ENCODE data around the gene FBXO31.

Gene FBXO31

GRCh38 chr16:87330646-87331045, 52.9 kb downstream of the FBXO31 start:
- FAIRE-seq: no peak
- no peak for DNase-seq (ENCODE audit: insufficient read length, low spot score)

- DNase-seq (ENCODE audit: insufficient read length, low spot score) (no peak), FAIRE-seq (no peak)
Measured at GRCh38 chr16:87330257-87330624, 53.3 kb downstream of the FBXO31 start.

- DNase-seq (ENCODE audit: insufficient read length, low spot score): no peak
- FAIRE-seq: no peak
Measured at GRCh38 chr16:87329436-87330256, 53.9 kb downstream of the FBXO31 start.

GRCh38 chr16:87328846-87329245, 54.7 kb downstream of the FBXO31 start:
- FAIRE-seq: no peak

GRCh38 chr16:87327798-87328495, 55.6 kb downstream of the FBXO31 start:
- DNase-seq (ENCODE audit: insufficient read length, low spot score) (no peak), FAIRE-seq (peak; percentile 28)

More at GRCh38 chr16:87328846-87329245, 54.7 kb downstream of the FBXO31 start:
- no peak for DNase-seq (ENCODE audit: insufficient read length, low spot score)

GRCh38 chr16:87326151-87326571, 57.4 kb downstream of the FBXO31 start:
- FAIRE-seq (peak; percentile 79), DNase-seq (ENCODE audit: insufficient read length, low spot score) (no peak)

- peak; percentile 28 for FAIRE-seq
Measured at GRCh38 chr16:87325423-87325858, 58.1 kb downstream of the FBXO31 start.

GRCh38 chr16:87324411-87325275, 58.9 kb downstream of the FBXO31 start:
- DNase-seq (ENCODE audit: insufficient read length, low spot score) (peak; percentile 69), FAIRE-seq (peak; percentile 31)

More at GRCh38 chr16:87325423-87325858, 58.1 kb downstream of the FBXO31 start:
- DNase-seq (ENCODE audit: insufficient read length, low spot score): no peak

- FAIRE-seq: no peak
- no peak for DNase-seq (ENCODE audit: insufficient read length, low spot score)
Measured at GRCh38 chr16:87323727-87324410, 59.7 kb downstream of the FBXO31 start.

GRCh38 chr16:87322833-87323726, 60.5 kb downstream of the FBXO31 start:
- FAIRE-seq: no peak

GRCh38 chr16:87322360-87322759, 61.2 kb downstream of the FBXO31 start:
- no peak for FAIRE-seq
- DNase-seq (ENCODE audit: insufficient read length, low spot score): no peak

More at GRCh38 chr16:87322833-87323726, 60.5 kb downstream of the FBXO31 start:
- DNase-seq (ENCODE audit: insufficient read length, low spot score): no peak

- DNase-seq (ENCODE audit: insufficient read length, low spot score): no peak
- FAIRE-seq: no peak
Measured at GRCh38 chr16:87321336-87322107, 62.1 kb downstream of the FBXO31 start.

- no peak for DNase-seq (ENCODE audit: insufficient read length, low spot score)
- no peak for FAIRE-seq
Measured at GRCh38 chr16:87320510-87321227, 62.9 kb downstream of the FBXO31 start.

- DNase-seq (ENCODE audit: insufficient read length, low spot score) (no peak), FAIRE-seq (no peak)
Measured at GRCh38 chr16:87319997-87320491, 63.5 kb downstream of the FBXO31 start.

- FAIRE-seq: no peak
Measured at GRCh38 chr16:87319011-87319410, 64.6 kb downstream of the FBXO31 start.

GRCh38 chr16:87317750-87318644, 65.6 kb downstream of the FBXO31 start:
- DNase-seq (ENCODE audit: insufficient read length, low spot score) (peak; percentile 54), FAIRE-seq (no peak)

More at GRCh38 chr16:87319011-87319410, 64.6 kb downstream of the FBXO31 start:
- no peak for DNase-seq (ENCODE audit: insufficient read length, low spot score)
